Thoracic aorta (tissue), 2 donors: ENCODE data around the gene PPP1R12B. TPM values are rescaled to one million over a fixed set of nuclear protein-coding genes. Genes with fewer than 3 reads are reported as not detected.
"Not testable (repeated sequence)": the region's sequence is repeated elsewhere in the genome, so short reads cannot be mapped to it uniquely, and the experiment has no call there.

Experiments
- ATAC-seq: fragments of 150-250 bp; one replicate; pipeline ENCODE4 v1.8.0; 2017; ENCODE audit warnings: low read depth; ENCODE audit not compliant: insufficient number of reproducible peaks, low FRiP score
- DNase-seq: peaks from one replicate; pipeline ENCODE4 v3.0.0-alpha.2; 2020; ENCODE audit warnings: low spot score
- H3K27ac ChIP-seq, 2 donors: fragments of 200-600 bp; sonication (generic); 1 replicate in 1 of 2; 2 replicates in 1 of 2; pipeline ENCODE4 v1.5.1; 2016; ENCODE audit warnings: mild to moderate bottlenecking in 2 of 2, moderate library complexity in 2 of 2
- H3K27me3 ChIP-seq: fragments of 200-600 bp; sonication (generic); replicated peaks from 2 replicates; pipeline ENCODE4 v1.6.0; 2016; ENCODE audit warnings: mild to moderate bottlenecking; ENCODE audit not compliant: insufficient read depth
- H3K36me3 ChIP-seq: fragments of 200-600 bp; sonication (generic); one replicate; pipeline ENCODE4 v1.5.1; 2016
- H3K4me1 ChIP-seq, 2 donors: fragments of 200-600 bp; sonication (generic); 1 replicate in 1 of 2; 2 replicates in 1 of 2; pipeline versions ENCODE4 v1.5.1 to v1.6.0; 2016; ENCODE audit warnings: low read depth in 2 of 2, mild to moderate bottlenecking in 1 of 2; ENCODE audit not compliant: control insufficient read depth in 1 of 2
- H3K4me3 ChIP-seq: fragments of 200-600 bp; sonication (generic); 2 replicates; pipeline ENCODE4 v1.5.1; 2016; ENCODE audit warnings: mild to moderate bottlenecking
- H3K9me3 ChIP-seq: fragments of 200-600 bp; sonication (generic); 2 replicates; pipeline ENCODE4 v1.5.1; 2016
- total RNA-seq, 2 donors: library from RNA; depleted of rRNA; stranded (reverse); fragments of >200 nt; gene quantifications; one replicate each; pipeline versions ENCODE4 v1.1.0 to v1.2.3, GENCODE V29; 2016
- TF ChIP-seq, protein P1 (sequence below): fragments of 200-600 bp; sonication (generic); IDR thresholded peaks from one replicate; pipeline ENCODE4 v1.5.1; 2019; ENCODE audit warnings: antibody characterized with exemption

The PPP1R12B gene
- total RNA-seq, 2 donors from 2014 or later, result 573 to 677 TPM

- ATAC-seq, H3K27me3 ChIP-seq, H3K36me3 ChIP-seq, H3K9me3 ChIP-seq, DNase-seq: not testable (repeated sequence)
- peak overlapping the region; percentile 90 to 98 for H3K27ac ChIP-seq
- peak overlapping the region; percentile 72 for H3K4me3 ChIP-seq
- peaks cover 0 to 16% of the 10 kb centered on the region in 2 donors for H3K4me1 ChIP-seq
These were observed 191.1 kb downstream of the PPP1R12B start for GRCh38 chr1:202539583-202539982.

DNA sequence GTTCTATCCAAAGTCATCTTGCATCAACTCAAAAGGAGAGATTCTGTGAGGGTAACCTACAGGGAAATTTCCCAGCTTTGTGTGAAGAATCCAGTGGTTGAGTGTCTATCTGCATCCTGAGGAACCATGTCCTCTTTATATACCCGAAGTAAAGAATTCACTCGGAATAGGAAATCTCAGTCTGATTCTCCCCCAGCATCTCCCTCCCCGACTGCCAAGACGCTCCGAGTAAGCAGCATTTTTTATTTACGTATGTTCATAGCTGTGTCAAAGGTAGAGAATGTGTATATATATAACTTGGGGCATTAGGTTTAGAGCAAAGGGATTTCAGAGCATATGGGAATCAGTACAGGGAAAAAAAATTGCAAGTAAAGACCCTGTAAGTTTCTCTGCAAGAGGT is 191.5 kb downstream of the PPP1R12B start:
- Histone ChIP-seq H3K9me3 (no peaks in the 10 kb centered on the region), H3K27me3 (no peaks in the 10 kb centered on the region), H3K4me1 (peaks cover 0 to 16% of the 10 kb centered on the region in 2 donors), H3K36me3 (no peaks in the 10 kb centered on the region), H3K4me3 (peak overlapping the region; percentile 72), H3K27ac (peak overlapping the region; percentile 90 to 98)
- no peak for ATAC-seq
- TF ChIP-seq, protein P1, sequence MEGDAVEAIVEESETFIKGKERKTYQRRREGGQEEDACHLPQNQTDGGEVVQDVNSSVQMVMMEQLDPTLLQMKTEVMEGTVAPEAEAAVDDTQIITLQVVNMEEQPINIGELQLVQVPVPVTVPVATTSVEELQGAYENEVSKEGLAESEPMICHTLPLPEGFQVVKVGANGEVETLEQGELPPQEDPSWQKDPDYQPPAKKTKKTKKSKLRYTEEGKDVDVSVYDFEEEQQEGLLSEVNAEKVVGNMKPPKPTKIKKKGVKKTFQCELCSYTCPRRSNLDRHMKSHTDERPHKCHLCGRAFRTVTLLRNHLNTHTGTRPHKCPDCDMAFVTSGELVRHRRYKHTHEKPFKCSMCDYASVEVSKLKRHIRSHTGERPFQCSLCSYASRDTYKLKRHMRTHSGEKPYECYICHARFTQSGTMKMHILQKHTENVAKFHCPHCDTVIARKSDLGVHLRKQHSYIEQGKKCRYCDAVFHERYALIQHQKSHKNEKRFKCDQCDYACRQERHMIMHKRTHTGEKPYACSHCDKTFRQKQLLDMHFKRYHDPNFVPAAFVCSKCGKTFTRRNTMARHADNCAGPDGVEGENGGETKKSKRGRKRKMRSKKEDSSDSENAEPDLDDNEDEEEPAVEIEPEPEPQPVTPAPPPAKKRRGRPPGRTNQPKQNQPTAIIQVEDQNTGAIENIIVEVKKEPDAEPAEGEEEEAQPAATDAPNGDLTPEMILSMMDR, result no peak
- no peak for DNase-seq

DNA sequence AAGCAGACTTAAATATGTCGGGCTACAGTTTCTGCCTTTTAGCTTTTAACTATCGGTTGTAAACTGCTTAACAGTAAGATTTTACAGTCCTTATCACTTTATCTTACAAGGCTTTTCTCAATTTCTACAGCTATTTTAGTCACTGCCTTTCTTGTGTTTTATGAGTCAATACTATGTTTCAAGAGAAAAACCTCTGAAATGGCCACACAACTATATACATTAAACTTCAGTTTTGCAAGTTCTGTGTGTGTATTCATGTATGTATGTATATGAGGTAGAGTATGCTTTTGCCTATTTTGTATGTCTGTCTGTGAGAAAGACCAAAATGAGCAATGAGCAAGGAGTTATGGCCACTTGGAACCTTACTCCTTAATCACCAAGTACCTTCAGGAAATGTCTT is 191.9 kb downstream of the PPP1R12B start:
- H3K4me1 ChIP-seq, result peaks cover 0 to 21% of the 10 kb centered on the region in 2 donors
- DNase-seq (no peak), ATAC-seq (no peak)
- H3K36me3 ChIP-seq, result no peaks in the 10 kb centered on the region
- no peaks in the 10 kb centered on the region for H3K27me3 ChIP-seq
- H3K27ac ChIP-seq, result peak overlapping the region; percentile 90 to 98
- H3K4me3 ChIP-seq, result peak overlapping the region; percentile 72
- no peaks in the 10 kb centered on the region for H3K9me3 ChIP-seq
- TF ChIP-seq, protein P1, result no peak

DNA sequence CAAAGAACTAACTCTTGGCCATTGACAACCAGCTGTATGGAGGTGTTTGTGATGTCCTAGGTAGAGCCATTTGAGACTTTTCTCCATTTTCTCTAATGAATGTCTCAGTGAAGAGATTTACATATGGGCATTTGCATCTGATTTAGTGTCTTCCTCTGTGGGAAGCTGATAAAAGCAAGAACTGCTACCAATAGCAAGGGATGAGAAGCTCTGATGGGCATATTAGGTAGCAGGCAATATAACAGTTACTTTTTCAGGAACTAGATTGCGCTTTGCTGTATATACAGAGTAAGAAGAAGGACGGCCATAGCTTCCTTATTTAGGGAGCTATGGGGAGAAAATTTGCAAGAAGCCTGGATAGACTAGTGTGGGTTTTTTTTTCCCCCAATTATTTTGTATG is 192.4 kb downstream of the PPP1R12B start:
- Histone ChIP-seq H3K4me3 (peak overlapping the region; percentile 72), H3K4me1 (peaks cover 0 to 25% of the 10 kb centered on the region in 2 donors), H3K27ac (peak overlapping the region; percentile 90 to 98)
- not testable (repeated sequence) for ATAC-seq, H3K27me3 ChIP-seq, H3K9me3 ChIP-seq, H3K36me3 ChIP-seq, DNase-seq

DNA sequence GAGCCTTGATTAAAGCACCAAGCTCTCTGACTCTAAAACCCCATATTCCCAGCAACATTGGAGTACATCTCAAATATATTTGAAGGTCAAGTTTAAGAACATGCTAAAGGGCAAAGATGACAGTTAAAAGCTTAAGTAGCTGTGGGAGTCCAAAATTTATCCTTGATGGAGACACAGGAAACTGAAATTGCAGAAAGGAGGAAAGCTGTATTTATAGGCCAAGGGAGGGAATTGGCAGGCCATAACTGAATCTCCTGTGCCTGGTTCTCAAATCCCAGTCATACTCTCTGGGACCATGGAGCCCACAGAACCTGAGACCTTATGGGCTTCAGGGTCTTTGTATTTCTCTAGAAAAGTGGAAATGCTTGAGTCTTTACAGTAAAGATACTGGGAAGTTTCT is 193.9 kb downstream of the PPP1R12B start:
- H3K4me3 ChIP-seq, result peak overlapping the region; percentile 72
- H3K4me1 ChIP-seq, result peaks cover 0 to 37% of the 10 kb centered on the region in 2 donors
- DNase-seq, result not testable (repeated sequence)

DNA sequence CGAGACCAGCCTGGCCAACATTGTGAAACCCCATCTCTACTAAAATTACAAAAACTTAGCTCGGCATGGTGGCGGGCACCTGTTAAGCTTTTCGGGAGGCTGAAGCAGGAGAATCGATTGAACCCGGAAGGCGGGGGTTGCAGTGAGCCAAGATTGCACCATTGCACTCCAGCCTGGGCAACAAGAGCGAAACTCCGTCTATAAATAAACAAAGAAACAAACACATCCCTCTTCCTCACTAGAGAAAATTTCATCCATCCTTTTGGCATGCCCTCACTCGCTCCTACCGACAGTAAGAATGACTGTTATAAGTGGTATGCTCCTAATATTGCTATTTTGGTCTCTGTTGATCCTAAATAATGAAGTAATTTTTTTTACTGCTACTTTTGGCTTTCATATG is 195.0 kb downstream of the PPP1R12B start:
- Histone ChIP-seq H3K4me3 (peak overlapping the region; percentile 72), H3K4me1 (peaks cover 3 to 41% of the 10 kb centered on the region in 2 donors), H3K27ac (peak overlapping the region; percentile 90 to 98)
- not testable (repeated sequence) for H3K27me3 ChIP-seq, H3K36me3 ChIP-seq, DNase-seq, H3K9me3 ChIP-seq
- ATAC-seq, result peak; percentile 15

More for the DNA sequence above, 193.9 kb downstream of the PPP1R12B start:
- not testable (repeated sequence) for H3K9me3 ChIP-seq, H3K36me3 ChIP-seq, H3K27me3 ChIP-seq, ATAC-seq
- peak overlapping the region; percentile 90 to 98 for H3K27ac ChIP-seq

- not testable (repeated sequence) for H3K9me3 ChIP-seq, DNase-seq, ATAC-seq, H3K27me3 ChIP-seq, H3K36me3 ChIP-seq
- H3K4me3 ChIP-seq, result peak overlapping the region; percentile 72
- peaks cover 6 to 48% of the 10 kb centered on the region in 2 donors for H3K4me1 ChIP-seq
- peak overlapping the region; percentile 90 to 98 for H3K27ac ChIP-seq
These were observed 196.4 kb downstream of the PPP1R12B start for GRCh38 chr1:202544766-202545449.

- ATAC-seq, H3K36me3 ChIP-seq, DNase-seq, H3K9me3 ChIP-seq, H3K27me3 ChIP-seq: not testable (repeated sequence)
- peaks cover 14 to 57% of the 10 kb centered on the region in 2 donors for H3K4me1 ChIP-seq
- peak overlapping the region; percentile 90 to 98 for H3K27ac ChIP-seq
- peak overlapping the region; percentile 72 for H3K4me3 ChIP-seq
These were observed 197.3 kb downstream of the PPP1R12B start for GRCh38 chr1:202545647-202546303.

DNA sequence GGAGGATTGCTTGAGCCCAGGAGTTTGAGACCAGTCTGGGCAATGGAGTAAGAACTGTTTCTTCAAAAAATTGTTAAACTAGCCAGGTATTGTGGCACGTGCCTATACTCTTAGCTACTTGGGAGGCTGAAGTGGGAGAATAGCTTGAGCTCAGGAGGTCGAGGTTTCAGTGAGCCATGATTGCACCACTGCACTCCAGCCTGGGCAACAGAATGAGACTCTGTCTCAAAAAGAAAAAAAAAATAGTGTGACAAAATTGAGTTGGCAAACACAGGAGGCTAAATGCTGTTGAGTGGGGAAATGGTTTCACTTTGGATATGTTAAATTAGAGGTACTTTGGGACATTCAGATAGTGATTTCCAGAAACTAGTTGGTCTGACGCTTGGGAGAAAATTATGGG is 197.9 kb downstream of the PPP1R12B start:
- Histone ChIP-seq H3K27ac (peak overlapping the region; percentile 90 to 98), H3K4me3 (peak overlapping the region; percentile 72), H3K4me1 (peaks cover 15 to 63% of the 10 kb centered on the region in 2 donors)
- ATAC-seq, H3K9me3 ChIP-seq, H3K27me3 ChIP-seq, DNase-seq, H3K36me3 ChIP-seq: not testable (repeated sequence)

GRCh38 chr1:202546796-202547195 is 198.3 kb downstream of the PPP1R12B start:
- H3K4me3 ChIP-seq, result peak overlapping the region; percentile 72
- ATAC-seq, H3K36me3 ChIP-seq, DNase-seq, H3K9me3 ChIP-seq, H3K27me3 ChIP-seq: not testable (repeated sequence)
- peak overlapping the region; percentile 90 to 98 for H3K27ac ChIP-seq
- peaks cover 18 to 67% of the 10 kb centered on the region in 2 donors for H3K4me1 ChIP-seq
